Peyer's patch (tissue), 4 donors: ENCODE results near the gene SH3RF3. TPM values are rescaled to one million over a fixed set of nuclear protein-coding genes. Genes with fewer than 3 reads are reported as not detected.

ENCODE experiments used
- DNase-seq, 3 donors: peaks; one replicate each; pipeline ENCODE4 v3.0.0-alpha.2; 2017 to 2019
- H3K27ac ChIP-seq, 4 donors: fragments of 200-600 bp; sonication (generic); one replicate each; pipeline ENCODE4 v1.5.1; 2016 to 2019
- H3K27me3 ChIP-seq, 2 donors: fragments of 200-600 bp; sonication (generic); one replicate each; pipeline ENCODE4 v1.5.1; 2019
- H3K36me3 ChIP-seq, 3 donors: fragments of 200-600 bp; sonication (generic); one replicate each; pipeline ENCODE4 v1.5.1; 2016 to 2019
- H3K4me1 ChIP-seq, 4 donors: fragments of 200-600 bp; sonication (generic); one replicate each; pipeline ENCODE4 v1.5.1; 2016 to 2019
- H3K4me3 ChIP-seq, 4 donors: fragments of 200-600 bp; sonication (generic); 1 replicate in 3 of 4; 2 replicates in 1 of 4; pipeline ENCODE4 v1.5.1; 2016 to 2019; ENCODE audit warnings: mild to moderate bottlenecking in 1 of 4
- H3K9me3 ChIP-seq, 4 donors: fragments of 200-600 bp; sonication (generic); one replicate each; pipeline ENCODE4 v1.5.1; 2016 to 2019; ENCODE audit warnings: mild to moderate bottlenecking in 1 of 4
- POLR2A ChIP-seq, 2 donors: fragments of 450-650 bp; IDR thresholded peaks; one replicate each; pipeline ENCODE4 v1.5.1; 2017; ENCODE audit warnings: antibody characterized with exemption in 2 of 2, mild to moderate bottlenecking in 2 of 2, moderate library complexity in 2 of 2
- total RNA-seq, 4 donors: library from RNA; depleted of rRNA; stranded (reverse); fragments of >200 nt; gene quantifications; one replicate each; pipeline ENCODE4 v1.1.0, GENCODE V29; 2016
- TF ChIP-seq, protein P1 (sequence below), 6 experiments: fragments of 450-650 bp in 4 of 6; fragments of 200-600 bp in 2 of 6; sonication (generic) in 1 of 6; IDR thresholded peaks; one replicate each; pipeline ENCODE4 v1.5.1; 2017 to 2019; ENCODE audit warnings: antibody characterized with exemption in 6 of 6, mild to moderate bottlenecking in 3 of 6, moderate library complexity in 1 of 6

Gene SH3RF3
- total RNA-seq, 4 donors from 2014 or later = 1.1 to 5.0 (median 3.3) TPM

- TF ChIP-seq, protein P1, sequence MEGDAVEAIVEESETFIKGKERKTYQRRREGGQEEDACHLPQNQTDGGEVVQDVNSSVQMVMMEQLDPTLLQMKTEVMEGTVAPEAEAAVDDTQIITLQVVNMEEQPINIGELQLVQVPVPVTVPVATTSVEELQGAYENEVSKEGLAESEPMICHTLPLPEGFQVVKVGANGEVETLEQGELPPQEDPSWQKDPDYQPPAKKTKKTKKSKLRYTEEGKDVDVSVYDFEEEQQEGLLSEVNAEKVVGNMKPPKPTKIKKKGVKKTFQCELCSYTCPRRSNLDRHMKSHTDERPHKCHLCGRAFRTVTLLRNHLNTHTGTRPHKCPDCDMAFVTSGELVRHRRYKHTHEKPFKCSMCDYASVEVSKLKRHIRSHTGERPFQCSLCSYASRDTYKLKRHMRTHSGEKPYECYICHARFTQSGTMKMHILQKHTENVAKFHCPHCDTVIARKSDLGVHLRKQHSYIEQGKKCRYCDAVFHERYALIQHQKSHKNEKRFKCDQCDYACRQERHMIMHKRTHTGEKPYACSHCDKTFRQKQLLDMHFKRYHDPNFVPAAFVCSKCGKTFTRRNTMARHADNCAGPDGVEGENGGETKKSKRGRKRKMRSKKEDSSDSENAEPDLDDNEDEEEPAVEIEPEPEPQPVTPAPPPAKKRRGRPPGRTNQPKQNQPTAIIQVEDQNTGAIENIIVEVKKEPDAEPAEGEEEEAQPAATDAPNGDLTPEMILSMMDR (IDR thresholded peaks at IDR 0.05) = no peak
- TF ChIP-seq POLR2A (IDR thresholded peaks at IDR 0.05) = no peak
- H3K4me1 ChIP-seq = no peaks in the 10 kb centered on the region
- no peak overlapping the region for H3K4me3 ChIP-seq
- no peaks in the 10 kb centered on the region for H3K9me3 ChIP-seq
- no peak overlapping the region for H3K27ac ChIP-seq
- DNase-seq = no peak
- no peaks in the 10 kb centered on the region for H3K27me3 ChIP-seq
- H3K36me3 ChIP-seq = no peaks in the 10 kb centered on the region
Observed at GRCh38 chr2:109434351-109434750, 305.3 kb downstream of the SH3RF3 start.

DNA sequence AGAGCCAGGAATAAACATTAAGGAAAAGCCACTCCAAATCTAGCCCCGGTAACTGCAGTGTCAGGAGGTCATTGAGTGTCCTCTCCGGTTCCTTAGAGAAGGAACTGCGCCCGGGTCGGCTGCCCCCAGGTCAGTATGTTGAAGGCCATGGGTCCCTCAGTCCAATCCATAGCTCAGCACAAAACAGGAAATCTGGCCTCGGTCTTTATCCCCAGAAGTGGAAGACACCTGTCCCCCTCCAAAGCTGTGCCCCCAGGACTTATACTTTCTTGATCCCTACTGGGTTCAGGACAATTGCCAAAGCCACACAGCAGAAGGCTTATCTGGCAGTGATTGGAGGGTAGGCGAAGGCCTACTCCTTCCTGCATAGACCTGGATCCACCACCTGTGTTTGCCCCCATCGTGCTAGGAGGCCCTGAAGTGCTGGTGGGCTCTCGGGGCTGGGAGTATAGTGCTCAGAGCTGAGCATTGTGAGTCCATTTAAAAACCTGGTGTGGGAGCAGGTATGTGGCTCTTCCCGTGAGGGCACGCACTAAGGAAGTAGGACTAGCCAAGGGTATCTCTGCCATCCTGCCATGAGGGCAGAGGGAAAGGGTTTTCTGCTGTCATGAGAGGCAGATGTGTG, 306.2 kb downstream of the SH3RF3 start:
- Histone ChIP-seq H3K36me3 (no peaks in the 10 kb centered on the region), H3K9me3 (no peaks in the 10 kb centered on the region), H3K27me3 (no peaks in the 10 kb centered on the region), H3K4me1 (no peaks in the 10 kb centered on the region), H3K4me3 (no peak overlapping the region), H3K27ac (peak overlapping the region in 2 of 4 donors; percentile 40 to 50)
- TF ChIP-seq, protein P1 (IDR thresholded peaks at IDR 0.05) = no peak
- TF ChIP-seq POLR2A (IDR thresholded peaks at IDR 0.05) = no peak
- no peak for DNase-seq

DNA sequence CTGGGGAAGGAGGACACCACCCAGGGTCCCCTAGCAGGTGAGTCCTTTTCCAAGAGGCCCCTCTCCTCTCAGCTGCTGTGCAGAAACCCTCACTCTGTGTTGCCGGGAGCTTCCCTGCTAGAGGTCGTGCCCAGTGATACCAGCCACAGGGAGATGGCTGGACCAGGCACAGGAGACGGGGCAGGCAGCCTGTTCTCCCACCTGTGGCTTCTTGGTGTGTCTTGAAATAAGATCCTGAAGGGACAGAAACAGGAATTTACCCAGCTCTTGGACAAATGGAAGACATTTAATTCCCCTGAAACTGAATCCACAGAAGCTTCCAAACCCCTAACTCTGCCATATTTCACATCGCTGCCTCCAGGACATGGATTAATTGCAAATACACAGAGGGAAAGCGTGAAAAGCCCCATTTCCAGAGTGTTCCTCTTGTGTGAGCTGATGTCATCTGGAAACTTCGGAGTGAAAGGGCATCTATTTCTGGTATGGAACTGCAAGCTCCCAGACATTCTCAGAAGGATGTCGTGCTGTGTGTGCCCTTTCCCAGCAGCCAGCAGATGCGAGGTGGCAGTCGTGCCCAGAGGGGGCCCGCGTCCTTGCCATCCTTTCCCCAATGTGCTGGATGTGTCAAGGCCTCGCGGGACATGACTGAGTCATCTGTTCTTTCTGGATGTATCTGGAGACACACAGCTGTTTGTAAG, 307.0 kb downstream of the SH3RF3 start:
- H3K4me3 ChIP-seq = no peak overlapping the region
- peak overlapping the region in 2 of 4 donors; percentile 50 to 67 for H3K27ac ChIP-seq
- no peaks in the 10 kb centered on the region for H3K9me3 ChIP-seq
- DNase-seq = no peak
- no peaks in the 10 kb centered on the region for H3K27me3 ChIP-seq
- no peaks in the 10 kb centered on the region for H3K36me3 ChIP-seq
- no peak for TF ChIP-seq POLR2A (IDR thresholded peaks at IDR 0.05)
- TF ChIP-seq, protein P1 (IDR thresholded peaks at IDR 0.05) = no peak
- no peaks in the 10 kb centered on the region for H3K4me1 ChIP-seq

DNA sequence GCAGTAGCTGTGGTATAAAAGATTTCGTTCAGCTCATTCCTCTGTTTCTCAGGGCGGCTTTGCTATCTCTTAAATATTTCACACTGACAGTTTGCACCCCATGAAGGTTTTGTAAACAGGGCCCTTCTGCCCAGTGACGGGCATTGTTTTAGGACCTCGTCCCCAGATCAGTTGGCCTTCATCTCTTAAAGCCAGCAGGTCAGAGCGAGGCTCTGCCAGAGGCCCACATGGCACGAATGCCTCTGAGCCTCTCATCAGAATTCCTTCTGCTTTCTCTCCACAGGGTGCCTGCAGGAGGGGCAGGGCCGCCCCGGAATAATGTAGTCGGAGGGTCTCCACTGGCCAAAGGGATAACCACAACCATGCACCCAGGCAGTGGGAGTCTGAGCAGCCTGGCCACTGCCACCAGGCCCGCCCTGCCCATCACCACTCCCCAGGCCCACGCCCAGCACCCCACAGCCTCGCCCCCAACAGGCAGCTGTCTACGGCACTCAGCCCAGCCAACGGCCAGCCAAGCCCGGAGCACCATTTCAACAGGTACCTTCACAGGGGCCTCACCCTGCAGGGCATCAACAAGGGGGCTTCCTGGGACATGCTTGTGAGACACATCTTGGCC, 307.7 kb downstream of the SH3RF3 start:
- TF ChIP-seq, protein P1 (IDR thresholded peaks at IDR 0.05) = no peak
- TF ChIP-seq POLR2A (IDR thresholded peaks at IDR 0.05) = no peak
- peak overlapping the region in 2 of 4 donors; percentile 50 to 67 for H3K27ac ChIP-seq
- H3K9me3 ChIP-seq = no peaks in the 10 kb centered on the region
- no peaks in the 10 kb centered on the region for H3K27me3 ChIP-seq
- H3K4me1 ChIP-seq = no peaks in the 10 kb centered on the region
- DNase-seq = no peak
- no peaks in the 10 kb centered on the region for H3K36me3 ChIP-seq
- no peak overlapping the region for H3K4me3 ChIP-seq

DNA sequence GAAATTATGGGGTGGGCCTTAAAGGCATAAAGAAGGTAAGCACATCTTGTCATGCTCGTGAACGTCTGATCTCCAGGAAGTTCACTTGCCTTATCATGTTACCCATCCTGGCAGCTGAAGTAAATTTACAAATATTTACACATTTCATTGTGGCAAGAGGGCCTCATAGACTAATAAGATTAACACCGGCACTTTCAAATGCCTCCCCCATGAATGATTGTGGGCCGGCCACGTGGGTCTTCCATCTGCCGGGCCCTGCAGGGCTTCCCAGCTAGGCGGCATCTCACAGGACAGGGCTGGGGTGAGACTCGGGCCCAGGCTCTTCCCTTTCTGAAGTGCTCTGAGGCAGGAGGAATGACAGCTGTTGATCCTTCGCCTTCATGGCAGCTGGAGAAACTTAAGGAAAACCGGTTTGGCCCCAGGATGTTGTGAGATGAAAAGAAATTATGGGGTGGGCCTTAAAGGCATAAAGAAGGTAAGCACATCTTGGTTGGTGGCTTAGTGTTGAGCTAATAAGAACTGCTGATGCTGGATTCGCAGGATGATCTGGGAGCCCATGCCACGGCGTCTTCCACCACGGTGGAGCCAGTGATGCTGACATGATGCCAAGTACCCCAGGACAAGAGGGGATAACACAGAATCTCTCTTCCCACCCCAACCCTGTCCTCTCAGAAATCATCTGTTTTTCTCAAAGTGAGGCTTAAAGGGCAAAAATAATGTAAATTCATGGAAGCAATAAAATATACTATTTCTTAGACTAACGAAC, 308.5 kb downstream of the SH3RF3 start:
- peak overlapping the region in 2 of 4 donors; percentile 50 to 67 for H3K27ac ChIP-seq
- DNase-seq = no peak
- no peaks in the 10 kb centered on the region for H3K4me1 ChIP-seq
- no peaks in the 10 kb centered on the region for H3K27me3 ChIP-seq
- no peaks in the 10 kb centered on the region for H3K9me3 ChIP-seq
- TF ChIP-seq POLR2A (IDR thresholded peaks at IDR 0.05) = no peak
- TF ChIP-seq, protein P1 (IDR thresholded peaks at IDR 0.05) = no peak
- H3K36me3 ChIP-seq = no peaks in the 10 kb centered on the region
- no peak overlapping the region for H3K4me3 ChIP-seq
